ENCODE results near the gene ADAMTSL1. TPM values are rescaled to one million over a fixed set of nuclear protein-coding genes. Genes with fewer than 3 reads are reported as not detected.

Gene ADAMTSL1
- total RNA-seq, 4 donors from 2014 or later: 13.3 to 39.7 (median 27.2) TPM

DNA sequence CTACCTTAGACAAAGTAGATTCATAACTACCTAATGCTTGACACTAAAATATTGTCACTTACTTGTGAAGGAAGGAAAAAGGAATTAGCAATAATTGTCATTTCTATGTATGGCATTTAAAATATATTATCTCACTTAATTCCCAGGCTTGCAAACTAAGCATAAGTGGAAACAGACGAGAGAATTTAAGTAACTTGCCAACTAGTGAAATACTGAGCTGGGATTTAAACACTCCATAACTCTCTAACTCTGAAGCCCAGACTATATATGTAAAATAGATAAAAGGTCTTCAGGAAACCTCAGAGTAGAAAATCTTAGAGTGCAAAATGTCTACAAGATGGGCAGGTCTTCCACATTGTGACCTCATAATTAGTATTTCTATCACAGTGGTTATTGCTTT, 301.3 kb downstream of the ADAMTSL1 start:
- Histone ChIP-seq H3K4me1 (peaks cover 0 to 26% (median 3%) of the 10 kb centered on the region in 4 donors), H3K27me3 (no peaks in the 10 kb centered on the region), H3K4me3 (no peak overlapping the region), H3K9me3 (no peaks in the 10 kb centered on the region), H3K36me3 (no peaks in the 10 kb centered on the region), H3K27ac (no peak overlapping the region)
- in situ Hi-C loops (cut with MboI; ENCODE audit: low pct_ligation_motif_present in 1 of 4, low pct_unique_long_range_greater_than_20kb in 1 of 4, low sequenced_read_pairs in 3 of 4): no loop called here
- no peak for DNase-seq
- intact Hi-C loops (cut with DNase I; ENCODE audit: low total_unique reads): no loop called here
- WGBS, 2 donors (ENCODE audit: low coverage in 1 of 2): 87 to 92% methylated on average over 1 of the region's 1 CpG
- TF ChIP-seq POLR2A (IDR thresholded peaks at IDR 0.05) (no peak), EP300 (IDR thresholded peaks at IDR 0.05; ENCODE audit: low read depth) (no peak), POLR2AphosphoS5 (IDR thresholded peaks at IDR 0.05) (no peak)
- TF ChIP-seq, protein P1, sequence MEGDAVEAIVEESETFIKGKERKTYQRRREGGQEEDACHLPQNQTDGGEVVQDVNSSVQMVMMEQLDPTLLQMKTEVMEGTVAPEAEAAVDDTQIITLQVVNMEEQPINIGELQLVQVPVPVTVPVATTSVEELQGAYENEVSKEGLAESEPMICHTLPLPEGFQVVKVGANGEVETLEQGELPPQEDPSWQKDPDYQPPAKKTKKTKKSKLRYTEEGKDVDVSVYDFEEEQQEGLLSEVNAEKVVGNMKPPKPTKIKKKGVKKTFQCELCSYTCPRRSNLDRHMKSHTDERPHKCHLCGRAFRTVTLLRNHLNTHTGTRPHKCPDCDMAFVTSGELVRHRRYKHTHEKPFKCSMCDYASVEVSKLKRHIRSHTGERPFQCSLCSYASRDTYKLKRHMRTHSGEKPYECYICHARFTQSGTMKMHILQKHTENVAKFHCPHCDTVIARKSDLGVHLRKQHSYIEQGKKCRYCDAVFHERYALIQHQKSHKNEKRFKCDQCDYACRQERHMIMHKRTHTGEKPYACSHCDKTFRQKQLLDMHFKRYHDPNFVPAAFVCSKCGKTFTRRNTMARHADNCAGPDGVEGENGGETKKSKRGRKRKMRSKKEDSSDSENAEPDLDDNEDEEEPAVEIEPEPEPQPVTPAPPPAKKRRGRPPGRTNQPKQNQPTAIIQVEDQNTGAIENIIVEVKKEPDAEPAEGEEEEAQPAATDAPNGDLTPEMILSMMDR (IDR thresholded peaks at IDR 0.05): no peak

DNA sequence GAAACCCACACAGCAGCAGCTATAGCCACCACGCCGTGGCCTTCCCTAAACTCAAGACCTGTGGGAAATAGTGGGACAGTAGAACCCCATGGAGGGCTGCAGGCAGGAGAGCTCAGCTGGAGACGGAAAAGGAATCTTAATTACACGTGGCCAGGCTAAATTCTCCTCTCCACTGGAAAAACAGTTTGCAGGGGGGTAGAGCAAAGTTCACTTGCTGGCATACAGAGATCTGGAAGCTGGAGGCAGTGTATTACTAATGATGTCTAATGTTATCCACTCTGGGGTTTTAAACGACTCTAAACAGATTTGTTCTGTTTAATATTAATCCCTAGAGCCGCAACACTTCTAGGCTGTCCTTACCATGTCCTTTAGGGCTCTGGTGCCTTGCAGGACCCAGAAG, 302.0 kb downstream of the ADAMTSL1 start:
- Histone ChIP-seq H3K9me3 (no peaks in the 10 kb centered on the region), H3K27me3 (no peaks in the 10 kb centered on the region), H3K36me3 (no peaks in the 10 kb centered on the region), H3K4me1 (peaks cover 0 to 20% (median 3%) of the 10 kb centered on the region in 4 donors), H3K4me3 (no peak overlapping the region), H3K27ac (no peak overlapping the region)
- TF ChIP-seq POLR2AphosphoS5 (IDR thresholded peaks at IDR 0.05): no peak
- no peak for TF ChIP-seq EP300 (IDR thresholded peaks at IDR 0.05; ENCODE audit: low read depth)
- TF ChIP-seq, protein P1 (IDR thresholded peaks at IDR 0.05): no peak
- TF ChIP-seq POLR2A (IDR thresholded peaks at IDR 0.05): no peak
- in situ Hi-C loops (cut with MboI; ENCODE audit: low pct_ligation_motif_present in 1 of 4, low pct_unique_long_range_greater_than_20kb in 1 of 4, low sequenced_read_pairs in 3 of 4): no loop called here
- no peak for DNase-seq
- intact Hi-C loops (cut with DNase I; ENCODE audit: low total_unique reads): no loop called here
- 61 to 62% methylated on average over 5 to 6 of the region's 6 CpGs for WGBS, 2 donors (ENCODE audit: low coverage in 1 of 2)

DNA sequence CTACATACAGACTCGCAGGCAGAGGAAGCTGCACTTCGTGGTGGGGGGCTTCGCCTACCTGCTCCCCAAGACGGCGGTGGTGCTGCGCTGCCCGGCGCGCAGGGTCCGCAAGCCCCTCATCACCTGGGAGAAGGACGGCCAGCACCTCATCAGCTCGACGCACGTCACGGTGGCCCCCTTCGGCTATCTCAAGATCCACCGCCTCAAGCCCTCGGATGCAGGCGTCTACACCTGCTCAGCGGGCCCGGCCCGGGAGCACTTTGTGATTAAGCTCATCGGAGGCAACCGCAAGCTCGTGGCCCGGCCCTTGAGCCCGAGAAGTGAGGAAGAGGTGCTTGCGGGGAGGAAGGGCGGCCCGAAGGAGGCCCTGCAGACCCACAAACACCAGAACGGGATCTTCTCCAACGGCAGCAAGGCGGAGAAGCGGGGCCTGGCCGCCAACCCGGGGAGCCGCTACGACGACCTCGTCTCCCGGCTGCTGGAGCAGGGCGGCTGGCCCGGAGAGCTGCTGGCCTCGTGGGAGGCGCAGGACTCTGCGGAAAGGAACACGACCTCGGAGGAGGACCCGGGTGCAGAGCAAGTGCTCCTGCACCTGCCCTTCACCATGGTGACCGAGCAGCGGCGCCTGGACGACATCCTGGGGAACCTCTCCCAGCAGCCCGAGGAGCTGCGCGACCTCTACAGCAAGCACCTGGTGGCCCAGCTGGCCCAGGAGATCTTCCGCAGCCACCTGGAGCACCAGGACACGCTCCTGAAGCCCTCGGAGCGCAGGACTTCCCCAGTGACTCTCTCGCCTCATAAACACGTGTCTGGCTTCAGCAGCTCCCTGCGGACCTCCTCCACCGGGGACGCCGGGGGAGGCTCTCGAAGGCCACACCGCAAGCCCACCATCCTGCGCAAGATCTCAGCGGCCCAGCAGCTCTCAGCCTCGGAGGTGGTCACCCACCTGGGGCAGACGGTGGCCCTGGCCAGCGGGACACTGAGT, 303.2 kb downstream of the ADAMTSL1 start:
- no peak overlapping the region for H3K4me3 ChIP-seq
- WGBS, 2 donors (ENCODE audit: low coverage in 1 of 2): 94 to 100% methylated on average over 4 to 73 of the region's 73 CpGs
- no peak overlapping the region for H3K27ac ChIP-seq
- DNase-seq: no peak
- no peaks in the 10 kb centered on the region for H3K9me3 ChIP-seq
- TF ChIP-seq POLR2A (IDR thresholded peaks at IDR 0.05): no peak
- no peak for TF ChIP-seq POLR2AphosphoS5 (IDR thresholded peaks at IDR 0.05)
- TF ChIP-seq, protein P1 (IDR thresholded peaks at IDR 0.05): no peak
- TF ChIP-seq EP300 (IDR thresholded peaks at IDR 0.05; ENCODE audit: low read depth): no peak
- H3K36me3 ChIP-seq: no peaks in the 10 kb centered on the region
- in situ Hi-C loops (cut with MboI; ENCODE audit: low pct_ligation_motif_present in 1 of 4, low pct_unique_long_range_greater_than_20kb in 1 of 4, low sequenced_read_pairs in 3 of 4): no loop called here
- intact Hi-C loops (cut with DNase I; ENCODE audit: low total_unique reads): no loop called here
- no peaks in the 10 kb centered on the region for H3K27me3 ChIP-seq
- H3K4me1 ChIP-seq: peaks cover 0 to 9% (median 0%) of the 10 kb centered on the region in 4 donors

DNA sequence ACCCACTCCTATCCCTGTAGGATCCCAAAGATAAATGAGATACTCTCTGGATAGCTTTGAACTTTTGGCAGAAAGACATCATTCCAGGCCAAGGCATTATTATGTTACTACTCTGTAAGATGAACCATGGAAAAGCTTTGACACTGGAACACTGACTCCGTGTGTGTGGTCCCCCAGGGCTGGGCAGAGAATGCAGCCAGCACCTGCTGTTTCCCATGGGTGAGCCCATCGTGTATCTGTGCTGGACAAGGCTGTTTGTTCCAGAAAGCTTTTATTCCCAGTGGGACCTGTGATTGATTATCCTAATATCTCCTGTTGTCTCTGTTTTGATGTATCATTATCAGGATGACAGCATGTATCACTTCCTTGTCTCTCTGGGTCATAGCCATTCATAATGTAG, 304.2 kb downstream of the ADAMTSL1 start:
- intact Hi-C loops (cut with DNase I; ENCODE audit: low total_unique reads): no loop called here
- Histone ChIP-seq H3K4me1 (peaks cover 0 to 6% (median 0%) of the 10 kb centered on the region in 4 donors), H3K9me3 (no peaks in the 10 kb centered on the region), H3K4me3 (no peak overlapping the region), H3K27ac (no peak overlapping the region), H3K27me3 (no peaks in the 10 kb centered on the region), H3K36me3 (no peaks in the 10 kb centered on the region)
- WGBS, 2 donors (ENCODE audit: low coverage in 1 of 2): 77% methylated on average over 2 of the region's 2 CpGs; no CpG with 5 or more reads in 1 of the 2 donors
- no peak for DNase-seq
- TF ChIP-seq EP300 (IDR thresholded peaks at IDR 0.05; ENCODE audit: low read depth): no peak
- TF ChIP-seq, protein P1 (IDR thresholded peaks at IDR 0.05): no peak
- TF ChIP-seq POLR2AphosphoS5 (IDR thresholded peaks at IDR 0.05): no peak
- no peak for TF ChIP-seq POLR2A (IDR thresholded peaks at IDR 0.05)
- in situ Hi-C loops (cut with MboI; ENCODE audit: low pct_ligation_motif_present in 1 of 4, low pct_unique_long_range_greater_than_20kb in 1 of 4, low sequenced_read_pairs in 3 of 4): no loop called here

Data from transverse colon (tissue), 4 donors.